TTC549 (cell line): Measurements from ENCODE around the gene TFCP2L1.

Source experiments
- FAIRE-seq: peaks from 2 replicates; lab custom pipeline; 2012; peaks lifted over from hg19 to GRCh38; lab: Jason Lieb, UNC

TFCP2L1 gene

GRCh38 chr2:121266543-121267106 is 18.4 kb downstream of the TFCP2L1 start:
- FAIRE-seq: no peak

DNA sequence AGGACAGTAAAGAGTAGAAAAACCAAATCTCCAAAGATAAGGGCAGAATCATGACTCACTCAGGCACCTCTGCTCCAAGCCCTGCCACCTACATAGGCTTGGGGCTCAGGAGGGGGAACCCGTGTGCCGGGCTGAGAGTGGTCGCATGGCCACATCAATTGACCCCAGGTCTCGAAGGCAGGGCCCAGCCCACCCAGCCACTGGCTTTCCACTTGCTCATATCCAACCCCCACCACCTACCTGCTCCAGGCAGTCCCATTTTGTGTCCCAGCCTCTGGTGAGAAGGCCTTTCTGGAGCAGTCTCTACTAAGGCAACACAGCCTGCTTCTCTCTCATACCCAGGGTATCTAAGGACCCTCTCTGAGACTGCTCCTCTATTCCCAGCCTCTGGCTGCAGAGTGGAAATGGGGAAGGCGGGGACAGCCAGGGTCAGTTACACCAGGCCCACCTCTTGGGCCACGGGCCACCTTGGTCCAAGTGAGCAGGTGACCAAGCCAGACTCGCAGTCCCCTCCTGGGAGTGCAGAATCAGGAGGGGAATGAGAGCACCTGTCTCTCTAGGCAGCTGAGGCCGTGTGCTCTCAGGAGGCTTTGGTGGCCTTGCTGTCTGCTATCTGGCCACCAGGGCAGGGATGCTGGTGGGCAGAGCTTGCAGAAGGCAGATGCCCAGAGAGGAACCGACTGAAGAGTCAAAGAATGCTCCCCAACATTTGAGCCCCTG is 20.8 kb downstream of the TFCP2L1 start:
- no peak for FAIRE-seq

DNA sequence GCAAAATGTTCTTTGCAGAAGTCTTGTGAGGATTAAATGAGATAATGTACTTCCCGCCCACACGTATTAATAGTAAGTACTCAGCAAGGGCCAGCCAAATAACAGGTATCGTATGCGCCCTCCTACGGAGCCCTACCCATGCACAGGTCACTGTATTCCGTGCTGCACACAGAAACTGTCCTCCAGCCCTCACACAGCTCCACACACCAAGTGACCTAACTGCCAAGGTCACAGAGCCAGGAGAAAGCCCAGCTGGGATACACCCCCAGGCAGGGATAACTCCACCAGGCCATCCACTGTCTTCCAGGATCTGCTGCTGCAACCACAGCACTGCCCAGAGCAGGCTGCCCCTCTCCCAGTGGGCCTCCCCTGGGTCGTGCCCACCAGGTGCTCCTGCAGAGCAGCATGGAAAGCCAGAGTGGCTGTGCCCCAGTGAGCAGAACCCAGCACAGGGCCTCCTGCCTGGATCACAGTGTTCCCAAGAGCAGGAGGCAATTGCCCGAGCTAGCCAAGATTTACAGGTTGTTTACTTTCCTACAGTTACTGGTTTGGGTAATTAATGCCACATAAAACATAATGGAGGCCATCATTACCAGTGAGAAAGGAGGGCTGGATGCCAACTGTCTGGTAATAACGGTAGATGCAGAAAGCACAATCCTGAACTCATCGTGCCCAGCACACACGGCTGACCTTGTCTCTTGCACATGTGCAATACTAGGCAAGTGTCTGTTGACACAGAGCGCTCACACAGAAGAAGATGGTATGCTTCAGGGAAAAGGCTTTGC is 24.4 kb downstream of the TFCP2L1 start:
- no peak for FAIRE-seq

GRCh38 chr2:121258051-121258450 is 27.0 kb downstream of the TFCP2L1 start:
- FAIRE-seq: no peak

GRCh38 chr2:121257480-121257840 is 27.5 kb downstream of the TFCP2L1 start:
- no peak for FAIRE-seq

DNA sequence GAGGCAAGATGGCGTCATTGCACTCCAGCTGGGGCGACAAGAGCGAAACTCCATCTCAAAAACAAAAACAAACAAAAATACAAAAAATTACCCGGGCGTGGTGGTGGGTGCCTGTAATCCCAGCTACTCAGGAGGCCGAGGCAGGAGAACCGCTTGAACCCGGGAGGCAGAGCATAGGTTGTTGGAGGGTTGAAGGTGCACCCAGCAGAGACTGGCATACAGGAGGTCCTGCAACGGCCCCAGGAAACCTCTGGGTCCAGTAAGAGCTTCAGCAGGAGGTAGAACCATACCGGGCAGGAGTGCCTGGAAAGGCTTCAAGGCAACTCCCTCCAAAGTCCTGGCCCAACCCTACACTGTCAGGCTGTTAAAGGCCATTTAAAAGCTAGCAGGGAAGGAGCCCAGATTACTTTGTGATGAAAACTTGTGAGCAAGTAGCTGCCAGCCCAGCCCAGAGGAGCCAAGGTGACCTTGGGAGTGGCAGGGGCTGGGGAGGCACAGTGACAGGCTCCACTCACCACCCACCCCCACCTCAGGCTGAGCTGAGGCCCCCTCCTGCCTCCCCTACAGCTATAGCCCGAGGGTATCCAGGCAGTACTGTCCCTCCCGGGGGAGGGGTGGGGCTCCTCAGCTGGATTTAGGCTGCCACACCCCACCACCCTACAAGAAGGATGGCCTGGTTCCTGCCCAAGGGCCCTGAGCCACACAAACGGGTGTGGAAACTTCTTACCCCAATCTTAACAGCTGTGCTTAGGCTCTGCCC is 28.1 kb downstream of the TFCP2L1 start:
- FAIRE-seq: no peak

DNA sequence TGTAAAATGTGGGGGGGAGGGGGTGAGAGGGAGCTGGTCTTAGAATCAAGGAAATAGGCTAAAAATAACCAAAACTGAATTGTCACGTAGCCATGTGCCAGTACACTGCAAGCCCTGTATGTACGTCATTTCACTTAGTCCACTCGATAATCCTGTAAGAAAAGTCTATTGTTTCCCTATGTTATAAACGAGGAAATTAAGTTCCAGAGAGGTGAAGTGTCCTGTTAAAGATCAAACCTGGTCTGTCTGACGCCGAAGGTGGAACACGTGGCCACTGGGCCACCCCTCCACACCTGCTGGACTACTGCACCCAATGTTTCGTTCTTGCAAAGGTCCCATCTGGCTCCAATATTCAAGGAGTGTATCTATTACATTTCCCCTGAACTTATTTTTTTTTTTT is 29.6 kb downstream of the TFCP2L1 start:
- FAIRE-seq: no peak

GRCh38 chr2:121254748-121255147 is 30.3 kb downstream of the TFCP2L1 start:
- no peak for FAIRE-seq

GRCh38 chr2:121253674-121254240 is 31.2 kb downstream of the TFCP2L1 start:
- no peak for FAIRE-seq

- FAIRE-seq: no peak
These were observed 31.9 kb downstream of the TFCP2L1 start for GRCh38 chr2:121253021-121253673.

GRCh38 chr2:121251497-121251896 is 33.5 kb downstream of the TFCP2L1 start:
- no peak for FAIRE-seq

GRCh38 chr2:121248766-121249343 is 36.1 kb downstream of the TFCP2L1 start:
- no peak for FAIRE-seq

DNA sequence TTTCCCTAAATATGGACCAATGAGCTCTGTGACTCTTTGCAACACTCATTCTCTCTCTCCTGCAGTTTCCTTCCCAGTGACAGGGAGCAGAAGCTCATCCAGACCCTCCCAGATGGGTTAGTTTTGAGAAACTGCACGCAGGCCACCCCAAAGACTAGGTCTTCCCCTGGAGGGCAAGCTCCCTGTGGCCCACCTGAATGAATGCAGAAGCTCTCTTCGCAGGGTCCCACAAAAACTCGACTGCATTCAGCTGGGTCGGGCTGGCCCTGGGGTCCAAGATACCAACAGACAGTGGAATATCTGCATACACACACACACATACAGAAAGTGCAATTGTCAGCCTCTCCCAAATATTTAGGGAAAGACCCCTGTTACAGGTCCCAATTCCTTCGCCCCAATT is 37.0 kb downstream of the TFCP2L1 start:
- no peak for FAIRE-seq

- no peak for FAIRE-seq
These were observed 37.5 kb downstream of the TFCP2L1 start for GRCh38 chr2:121247534-121247933.

- no peak for FAIRE-seq
These were observed 38.2 kb downstream of the TFCP2L1 start for GRCh38 chr2:121246704-121247255.

GRCh38 chr2:121245913-121246312 is 39.1 kb downstream of the TFCP2L1 start:
- FAIRE-seq: no peak

DNA sequence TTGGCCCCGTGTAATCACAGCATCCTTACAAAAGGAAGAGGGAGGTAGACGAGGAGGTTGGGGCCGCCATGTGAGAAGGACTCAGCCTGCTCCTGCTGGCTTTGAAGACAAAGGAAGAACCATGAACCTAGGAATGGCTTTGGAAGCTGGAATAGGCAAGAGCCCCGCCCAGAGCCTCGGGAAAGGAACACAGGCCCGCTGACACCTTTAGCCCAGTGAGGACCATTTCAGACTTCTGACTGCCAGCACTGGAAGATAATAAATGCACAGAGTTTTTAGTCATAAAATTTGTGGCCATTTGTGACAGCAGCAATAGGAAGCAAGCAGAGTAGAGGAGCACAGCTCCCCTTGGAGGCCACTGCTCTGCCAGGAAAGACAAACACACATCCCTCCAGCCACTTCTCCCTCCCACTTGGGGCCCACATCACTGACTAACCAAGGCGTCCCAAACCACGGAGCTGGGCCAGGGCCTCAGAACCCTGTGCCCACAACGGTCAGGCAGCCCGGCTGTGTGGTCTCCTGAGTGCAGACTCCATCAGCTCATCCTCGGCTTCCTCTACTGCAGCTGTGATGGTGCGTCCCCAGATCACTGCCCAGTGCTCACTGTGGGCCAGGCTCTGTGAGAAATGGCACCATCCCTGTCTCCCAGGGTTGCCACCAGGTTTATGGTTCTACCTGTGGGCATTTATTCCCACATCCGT is 39.7 kb downstream of the TFCP2L1 start:
- FAIRE-seq: no peak

DNA sequence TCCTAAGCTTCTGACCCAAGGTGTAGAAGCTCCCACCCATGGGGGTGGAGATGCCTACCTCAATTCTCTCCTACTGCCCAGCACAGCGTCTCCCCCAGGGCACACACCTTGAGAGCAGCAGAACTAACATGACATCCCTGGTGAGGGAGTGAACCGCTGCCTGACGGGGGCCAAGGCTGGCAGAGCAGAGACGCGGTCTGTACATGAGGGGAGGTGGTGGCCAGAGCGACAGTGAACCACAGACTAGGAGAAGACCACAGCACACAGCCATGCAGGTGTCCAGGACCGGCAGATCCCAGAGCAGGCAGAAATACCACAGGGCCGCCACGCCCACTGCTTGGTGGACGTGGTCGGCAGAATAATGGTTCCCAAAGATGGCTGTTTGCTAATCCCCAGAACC is 40.4 kb downstream of the TFCP2L1 start:
- no peak for FAIRE-seq

GRCh38 chr2:121243821-121244460 is 41.1 kb downstream of the TFCP2L1 start:
- FAIRE-seq: no peak

- no peak for FAIRE-seq
These were observed 42.0 kb downstream of the TFCP2L1 start for GRCh38 chr2:121242976-121243375.
